Fibroblast of skin of left quadriceps (primary cell): Measurements from ENCODE around the gene CDCA3.

ENCODE experiments used
- DNase-seq, 2 experiments: peaks; one replicate each; pipeline ENCODE4 v3.0.0-alpha.2; 2013; ENCODE audit warnings: low read depth in 2 of 2

Gene CDCA3

DNA sequence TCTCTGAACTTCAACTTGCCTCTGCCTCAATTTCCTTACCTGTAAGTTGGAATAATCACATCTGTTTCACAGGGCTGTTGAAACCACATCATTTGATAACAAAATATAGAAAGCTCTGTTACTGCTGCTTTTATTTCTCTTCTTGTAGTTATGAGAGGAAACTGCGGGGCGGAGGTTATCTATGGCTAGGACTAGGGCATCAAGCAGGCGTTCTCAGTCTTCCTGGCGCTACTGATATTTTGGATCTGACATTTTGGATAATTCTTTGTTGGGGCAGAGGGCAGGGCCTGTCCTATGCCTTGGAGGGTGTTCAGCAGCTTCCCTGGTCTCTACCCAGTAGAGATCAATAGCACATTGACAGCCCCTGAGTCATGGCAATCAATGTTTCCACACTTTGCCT is 19.0 kb downstream of the CDCA3 start:
- no peak for DNase-seq

DNA sequence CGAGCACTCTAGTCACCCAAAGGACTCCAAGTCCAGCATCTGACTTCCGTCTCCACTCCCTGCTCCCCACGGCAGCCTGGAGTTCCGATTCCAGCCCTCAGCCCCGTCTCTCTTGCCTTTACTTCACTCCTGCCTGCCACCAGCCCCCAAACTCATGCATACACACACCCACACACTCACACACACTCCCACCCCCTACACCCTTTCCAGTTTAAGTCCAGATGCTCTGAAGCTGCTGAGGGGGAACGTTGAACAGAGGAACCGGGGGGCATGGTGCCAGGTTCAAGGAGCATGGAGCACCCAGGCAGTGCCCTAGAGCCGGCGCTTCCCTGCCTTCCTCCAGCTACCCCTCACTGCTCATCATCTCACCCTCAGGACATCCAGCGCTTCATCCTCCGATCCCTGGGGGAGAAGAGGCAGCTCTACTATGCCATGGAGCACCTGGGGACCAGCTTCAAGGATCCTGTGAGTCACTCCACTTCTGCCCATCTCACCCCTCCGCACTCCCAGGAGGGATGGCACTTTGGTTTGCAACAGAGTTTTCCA is 19.6 kb downstream of the CDCA3 start:
- no peak for DNase-seq

DNA sequence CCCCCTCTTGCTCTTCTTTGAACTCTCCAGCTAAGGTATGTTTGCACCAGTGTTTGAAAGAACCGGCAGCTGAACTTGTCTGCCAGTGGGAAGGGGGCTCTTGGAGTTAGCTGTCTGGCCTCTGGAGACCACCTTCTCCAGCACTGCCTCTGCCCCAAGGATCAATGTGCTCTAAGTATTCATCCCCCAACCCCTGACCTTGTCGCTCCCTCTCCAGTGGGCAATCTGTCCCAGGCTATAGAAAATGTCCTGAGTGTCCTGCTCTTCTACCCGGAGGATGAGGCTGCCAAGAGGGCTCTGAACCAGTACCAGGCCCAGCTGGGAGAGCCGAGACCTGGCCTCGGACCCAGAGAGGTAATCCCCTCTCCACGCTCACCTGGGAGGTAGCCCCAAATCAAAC is 20.1 kb downstream of the CDCA3 start:
- no peak for DNase-seq

DNA sequence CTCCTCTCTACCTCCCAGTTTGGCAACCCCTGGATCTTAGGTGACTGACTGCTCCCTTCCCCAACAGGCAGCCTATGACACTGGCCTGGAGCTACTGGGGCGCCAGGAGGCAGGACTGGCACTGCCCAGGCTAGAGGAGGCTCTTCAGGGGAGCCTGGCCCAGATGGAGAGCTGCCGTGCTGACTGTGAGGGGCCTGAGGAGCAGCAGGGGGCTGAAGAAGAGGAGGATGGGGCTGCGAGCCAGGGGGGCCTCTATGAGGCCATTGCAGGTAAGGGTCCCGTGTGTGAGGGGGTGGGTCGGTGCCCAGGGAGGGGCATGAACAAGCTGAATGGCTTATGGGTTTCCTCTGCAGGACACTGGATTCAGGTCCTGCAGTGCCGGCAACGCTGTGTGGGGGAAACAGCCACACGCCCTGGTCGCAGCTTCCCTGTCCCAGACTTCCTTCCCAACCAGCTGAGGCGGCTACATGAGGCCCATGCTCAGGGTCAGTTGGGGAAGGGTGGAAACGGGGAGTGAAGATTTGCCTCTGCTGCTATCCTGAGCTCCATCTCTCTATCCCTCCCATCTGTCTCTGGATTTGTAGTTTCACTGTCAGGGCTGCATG is 20.7 kb downstream of the CDCA3 start:
- no peak for DNase-seq

DNA sequence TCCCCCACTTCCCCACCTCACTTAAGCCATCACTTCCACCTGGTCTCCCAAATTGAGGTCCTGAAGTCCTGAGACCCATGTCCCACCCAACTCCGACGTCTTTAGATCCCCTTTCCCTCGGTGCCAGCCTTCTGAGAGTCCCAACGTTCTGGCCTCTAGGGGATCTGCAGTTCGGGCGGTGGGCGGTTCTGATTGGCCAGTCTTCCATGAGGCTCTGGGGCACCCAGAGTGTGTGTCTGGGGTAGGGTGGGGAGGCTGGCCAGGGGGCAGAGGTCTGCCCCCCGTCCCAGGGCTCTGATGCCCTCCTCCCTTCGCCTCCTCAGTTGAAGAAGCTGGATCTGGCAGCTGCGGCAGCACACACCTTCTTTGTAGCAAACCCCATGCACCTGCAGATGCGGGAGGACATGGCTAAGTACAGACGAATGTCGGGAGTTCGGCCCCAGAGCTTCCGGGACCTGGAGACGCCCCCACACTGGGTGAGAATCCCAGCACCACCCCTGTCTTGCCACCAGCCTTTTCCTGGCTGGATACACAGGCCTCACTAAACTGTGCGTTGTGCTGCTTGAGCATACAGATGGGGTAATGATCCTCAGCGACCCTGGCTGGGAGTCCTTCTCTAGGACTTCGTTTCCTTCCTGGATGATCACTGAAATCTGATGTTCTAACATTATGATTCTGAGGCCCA is 21.4 kb downstream of the CDCA3 start:
- no peak for DNase-seq

DNA sequence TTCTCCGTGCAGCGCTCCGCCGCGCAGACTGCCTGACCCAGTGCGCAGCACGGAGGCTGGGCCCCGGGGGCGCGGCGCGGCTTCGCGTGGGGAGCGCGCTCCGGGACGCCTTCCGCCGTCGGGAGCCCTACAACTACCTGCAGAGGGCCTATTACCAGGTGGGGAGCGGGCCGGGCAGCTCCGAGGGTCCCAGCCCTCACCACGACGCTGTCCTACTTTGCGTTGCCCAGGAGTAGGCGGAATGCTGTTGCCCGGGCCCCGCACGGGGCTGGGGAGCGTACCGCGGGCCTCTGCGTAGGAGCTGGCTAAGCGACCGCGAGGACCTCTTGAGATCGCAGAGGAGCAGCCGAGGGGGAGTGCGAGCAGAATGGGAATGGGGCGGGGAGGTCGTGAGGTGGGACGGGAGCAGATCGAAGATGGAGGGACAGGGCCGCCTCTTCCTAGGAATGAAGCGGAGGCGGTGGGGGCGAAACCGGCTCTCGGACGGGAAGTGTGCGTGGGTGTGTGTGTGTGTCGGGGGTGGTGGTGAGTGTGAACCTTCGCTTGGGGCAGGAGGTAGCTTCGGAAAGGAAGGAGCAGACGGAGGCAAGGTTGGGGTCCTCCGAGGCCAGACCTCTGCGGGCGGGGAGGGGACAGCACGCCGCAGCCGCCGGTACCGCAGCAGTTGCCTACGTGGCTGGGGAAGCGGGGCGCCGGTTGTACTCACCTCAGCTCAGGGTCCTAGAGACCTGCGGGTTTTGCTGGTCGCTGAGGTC is 22.1 kb downstream of the CDCA3 start:
- DNase-seq = no peak

DNA sequence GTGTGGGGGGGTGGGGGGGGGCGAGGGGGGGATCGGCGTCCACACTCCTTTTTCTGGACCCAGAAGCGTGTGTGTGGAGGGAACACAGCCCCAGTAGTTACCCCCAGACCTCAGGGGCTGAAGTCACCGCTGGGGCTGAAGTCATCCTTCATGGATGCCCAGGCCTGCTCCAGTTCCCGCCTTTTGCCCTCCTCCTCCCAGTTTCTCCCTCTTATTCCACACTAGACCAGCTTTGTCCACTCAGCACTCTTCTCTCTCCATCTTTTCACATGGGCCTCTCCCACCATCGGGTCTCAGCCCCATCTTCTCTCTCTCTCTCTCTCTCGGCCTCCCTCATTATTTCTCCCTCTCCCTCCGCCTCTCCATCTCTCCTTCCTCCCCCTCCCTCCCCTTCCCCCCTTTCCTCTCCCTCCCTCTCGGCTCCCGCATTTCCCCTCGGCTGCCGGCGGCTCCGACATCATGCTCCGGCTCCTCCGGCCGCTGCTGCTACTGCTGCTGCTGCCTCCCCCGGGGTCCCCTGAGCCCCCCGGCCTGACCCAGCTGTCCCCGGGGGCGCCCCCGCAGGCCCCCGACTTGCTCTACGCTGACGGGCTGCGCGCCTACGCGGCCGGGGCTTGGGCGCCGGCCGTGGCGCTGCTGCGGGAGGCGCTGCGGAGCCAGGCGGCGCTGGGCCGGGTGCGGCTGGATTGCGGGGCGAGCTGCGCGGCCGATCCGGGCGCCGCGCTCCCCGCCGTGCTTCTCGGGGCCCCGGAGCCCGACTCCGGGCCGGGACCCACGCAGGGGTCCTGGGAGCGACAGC is 22.9 kb downstream of the CDCA3 start, which contains the start of gene P3H3:
Gene P3H3, plus strand, starts transcription at position 426 of the 799 bp plus-strand sequence. Its CDS starts 34 bp downstream, at position 460.
- peak in 1 of 2 experiments; percentile 17 for DNase-seq

DNA sequence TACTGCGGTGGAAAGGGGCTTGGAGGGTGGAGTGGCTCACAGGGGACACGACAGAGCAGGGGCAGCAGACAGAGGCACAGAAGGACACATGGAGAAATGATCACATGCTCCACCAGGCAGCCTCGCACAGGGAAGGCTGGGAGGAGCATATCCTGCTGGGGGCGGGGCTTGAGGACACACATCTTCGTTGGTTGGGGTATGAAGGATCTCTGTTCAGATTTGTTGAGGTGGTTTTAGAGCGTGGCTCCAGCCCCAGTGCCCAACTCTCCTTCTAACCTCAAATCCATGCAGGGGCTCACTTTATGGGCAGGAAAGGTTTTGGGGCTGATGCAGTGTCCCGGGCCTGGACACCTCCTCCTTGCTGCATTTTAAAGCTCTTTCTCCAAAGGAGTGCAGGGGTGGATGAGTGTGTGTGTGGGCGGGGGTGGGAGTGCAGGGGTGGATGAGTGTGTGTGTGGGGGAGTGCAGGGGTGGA is 23.6 kb downstream of the CDCA3 start:
- peak; percentile 61 to 68 for DNase-seq

DNA sequence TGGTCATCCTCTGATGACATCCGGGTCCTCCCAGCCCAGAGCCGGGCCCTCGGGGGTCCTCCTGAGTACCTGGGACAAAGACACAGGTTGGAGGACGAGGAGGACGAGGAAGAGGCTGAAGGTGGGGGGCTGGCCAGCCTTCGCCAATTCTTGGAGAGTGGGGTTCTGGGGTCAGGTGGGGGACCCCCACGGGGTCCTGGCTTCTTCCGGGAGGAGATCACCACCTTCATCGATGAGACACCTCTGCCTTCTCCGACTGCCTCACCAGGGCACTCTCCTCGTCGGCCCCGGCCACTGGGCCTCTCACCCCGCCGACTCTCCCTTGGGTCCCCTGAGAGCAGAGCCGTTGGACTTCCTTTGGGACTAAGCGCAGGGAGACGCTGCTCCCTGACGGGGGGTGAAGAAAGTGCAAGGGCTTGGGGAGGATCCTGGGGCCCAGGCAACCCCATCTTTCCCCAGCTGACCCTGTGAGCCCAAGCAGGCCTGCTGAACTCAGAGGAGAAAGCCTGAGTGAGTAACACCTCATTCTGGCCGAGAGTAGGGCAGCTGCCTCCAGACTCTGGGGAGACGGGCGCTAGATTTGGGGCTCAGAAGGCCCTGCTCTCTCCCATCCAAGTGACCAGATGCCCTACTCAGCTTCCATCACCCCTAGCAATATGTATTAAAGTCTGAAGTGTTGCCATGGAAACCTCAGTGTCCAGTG is 24.2 kb downstream of the CDCA3 start:
- DNase-seq = no peak

DNA sequence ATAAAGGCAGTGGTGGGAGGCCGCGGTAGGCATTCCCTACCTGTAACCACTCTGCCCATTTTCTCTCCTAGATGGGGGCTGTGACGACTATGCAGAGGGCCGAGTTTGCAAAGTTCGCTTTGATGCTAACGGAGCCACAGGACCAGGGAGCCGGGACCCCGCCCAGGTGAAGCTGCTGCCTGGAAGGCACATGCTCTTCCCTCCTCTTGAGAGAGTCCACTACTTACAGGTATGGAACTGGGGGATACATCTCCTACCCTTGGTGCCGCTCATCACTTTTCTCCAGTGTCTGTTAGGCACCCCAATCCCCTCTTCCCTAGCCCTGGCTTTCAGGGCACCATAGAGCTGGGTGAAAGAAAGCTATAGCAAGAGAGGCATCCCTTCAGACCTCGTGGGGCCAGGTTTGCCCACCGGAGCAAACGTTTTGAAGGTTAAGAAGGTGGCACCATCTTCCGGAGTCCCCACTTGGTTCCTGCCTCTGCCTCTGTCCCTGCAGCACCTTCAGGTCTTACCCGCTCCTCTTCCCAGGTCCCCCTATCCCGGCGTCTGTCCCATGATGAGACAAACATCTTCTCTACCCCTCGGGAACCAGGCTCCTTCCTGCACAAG is 24.9 kb downstream of the CDCA3 start:
- no peak for DNase-seq

DNA sequence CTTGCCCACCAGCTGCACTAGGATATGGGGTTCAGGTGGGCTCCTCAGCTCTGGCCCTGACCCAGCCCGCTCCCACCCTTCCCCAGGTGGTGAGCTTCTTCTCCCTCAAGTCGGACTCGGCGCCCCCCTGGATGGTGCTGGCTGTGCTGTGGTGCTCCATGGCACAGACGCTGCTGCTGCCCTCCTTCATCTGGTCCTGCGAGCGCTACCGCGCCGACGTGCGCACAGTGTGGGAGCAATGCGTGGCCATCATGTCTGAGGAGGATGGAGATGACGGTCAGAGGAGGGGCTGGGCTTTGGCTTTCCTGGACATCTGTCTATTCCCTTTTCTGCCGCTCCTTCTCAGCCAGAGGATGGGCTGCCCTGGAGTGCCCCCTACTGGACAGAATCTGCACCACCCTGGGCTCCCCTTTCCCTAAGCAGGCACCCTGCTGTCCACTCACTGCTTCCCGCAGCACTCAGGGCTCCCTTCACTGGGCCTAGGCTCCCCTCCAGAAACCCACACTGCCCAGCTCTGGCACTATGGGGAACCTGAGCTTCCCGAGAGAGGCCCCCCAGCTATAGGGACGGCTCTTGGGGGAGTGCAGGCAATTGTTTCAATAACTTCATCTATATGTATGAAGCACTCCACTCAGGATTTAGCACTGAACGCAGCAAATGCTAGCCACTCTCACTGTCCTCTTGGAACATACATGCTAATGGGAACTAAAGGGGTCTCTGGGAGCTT is 25.5 kb downstream of the CDCA3 start:
- DNase-seq = peak; percentile 62 to 67

DNA sequence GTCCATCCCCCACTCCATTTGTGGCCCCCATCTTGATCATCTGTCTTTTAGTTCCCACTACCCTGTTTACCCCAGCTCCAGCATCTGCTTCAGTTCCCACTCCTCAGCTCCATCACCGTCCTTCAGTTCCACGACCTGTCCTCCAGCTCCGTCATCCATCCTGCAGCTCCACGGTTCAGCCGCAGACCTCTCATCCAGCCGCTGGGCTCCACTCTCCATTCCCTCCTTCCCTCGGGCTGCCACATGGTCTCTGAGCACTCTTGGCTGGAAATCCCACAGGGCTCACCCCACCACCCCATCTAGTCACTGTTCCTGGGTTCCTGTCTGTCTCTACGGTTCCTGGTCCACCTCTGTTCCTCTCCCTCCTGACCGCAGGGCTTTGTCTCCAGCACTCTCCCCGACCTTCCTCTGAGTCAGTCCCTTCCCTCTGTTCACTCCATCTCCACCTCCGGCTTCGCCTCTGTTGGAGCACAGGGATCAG is 26.1 kb downstream of the CDCA3 start:
- no peak for DNase-seq

DNA sequence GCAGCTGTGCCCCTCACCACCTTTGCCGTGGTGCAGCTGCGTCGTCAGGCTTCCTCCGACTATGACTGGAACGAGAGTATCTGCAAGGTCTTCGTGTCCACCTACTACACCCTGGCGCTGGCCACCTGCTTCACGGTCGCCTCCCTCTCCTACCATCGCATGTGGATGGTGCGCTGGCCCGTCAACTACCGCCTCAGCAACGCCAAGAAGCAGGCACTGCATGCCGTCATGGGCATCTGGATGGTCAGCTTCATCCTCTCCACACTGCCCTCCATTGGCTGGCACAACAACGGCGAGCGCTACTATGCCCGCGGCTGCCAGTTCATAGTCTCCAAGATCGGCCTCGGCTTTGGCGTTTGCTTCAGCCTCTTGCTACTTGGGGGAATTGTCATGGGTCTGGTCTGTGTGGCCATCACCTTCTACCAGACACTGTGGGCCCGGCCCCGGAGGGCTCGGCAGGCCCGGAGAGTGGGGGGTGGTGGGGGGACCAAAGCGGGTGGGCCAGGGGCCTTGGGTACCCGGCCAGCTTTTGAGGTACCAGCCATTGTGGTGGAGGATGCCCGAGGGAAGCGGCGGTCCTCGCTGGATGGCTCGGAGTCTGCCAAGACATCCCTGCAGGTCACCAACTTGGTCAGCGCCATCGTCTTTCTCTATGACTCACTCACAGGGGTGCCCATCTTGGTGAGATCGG is 26.9 kb downstream of the CDCA3 start:
- DNase-seq = no peak

DNA sequence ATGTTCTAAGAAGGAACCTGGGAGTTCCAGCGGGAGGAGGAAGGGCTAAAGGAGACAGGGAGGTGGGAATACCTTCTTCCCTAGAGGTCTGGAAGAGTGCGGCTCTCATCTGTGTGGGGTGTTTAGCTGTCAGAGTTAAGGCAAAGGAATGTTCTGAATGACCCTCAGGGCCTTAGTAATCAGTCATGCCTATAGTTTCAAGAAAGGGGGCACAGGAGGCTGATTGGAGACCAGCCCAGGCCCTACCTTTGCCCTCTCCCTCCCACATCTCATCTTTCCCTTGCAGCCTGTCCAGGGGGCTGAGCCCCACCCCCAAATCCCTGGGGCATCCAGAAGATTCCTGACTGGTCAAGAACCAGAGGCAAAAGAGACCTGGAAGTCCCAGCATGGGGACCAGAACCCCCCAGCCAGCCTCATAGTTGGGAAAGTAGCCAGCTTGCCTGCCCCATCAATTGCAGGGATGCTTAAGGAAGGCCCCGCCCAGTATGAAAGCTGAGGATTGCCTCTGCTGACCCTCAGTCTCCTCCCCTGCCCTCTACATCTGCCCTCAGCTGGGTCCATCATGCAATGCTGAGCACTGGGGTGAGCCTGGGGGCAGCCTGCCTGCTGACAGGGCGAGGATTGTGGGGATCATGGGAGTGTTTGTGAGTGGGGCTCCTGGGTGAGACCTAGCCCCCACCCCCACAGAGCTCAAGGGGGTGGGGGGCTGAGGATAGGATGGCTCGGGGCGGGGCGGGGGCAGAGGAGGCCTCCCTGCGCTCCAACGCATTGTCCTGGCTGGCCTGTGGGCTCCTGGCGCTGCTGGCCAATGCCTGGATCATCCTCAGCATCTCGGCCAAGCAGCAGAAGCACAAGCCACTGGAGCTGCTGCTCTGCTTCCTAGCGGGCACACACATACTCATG is 27.7 kb downstream of the CDCA3 start:
- no peak for DNase-seq

DNA sequence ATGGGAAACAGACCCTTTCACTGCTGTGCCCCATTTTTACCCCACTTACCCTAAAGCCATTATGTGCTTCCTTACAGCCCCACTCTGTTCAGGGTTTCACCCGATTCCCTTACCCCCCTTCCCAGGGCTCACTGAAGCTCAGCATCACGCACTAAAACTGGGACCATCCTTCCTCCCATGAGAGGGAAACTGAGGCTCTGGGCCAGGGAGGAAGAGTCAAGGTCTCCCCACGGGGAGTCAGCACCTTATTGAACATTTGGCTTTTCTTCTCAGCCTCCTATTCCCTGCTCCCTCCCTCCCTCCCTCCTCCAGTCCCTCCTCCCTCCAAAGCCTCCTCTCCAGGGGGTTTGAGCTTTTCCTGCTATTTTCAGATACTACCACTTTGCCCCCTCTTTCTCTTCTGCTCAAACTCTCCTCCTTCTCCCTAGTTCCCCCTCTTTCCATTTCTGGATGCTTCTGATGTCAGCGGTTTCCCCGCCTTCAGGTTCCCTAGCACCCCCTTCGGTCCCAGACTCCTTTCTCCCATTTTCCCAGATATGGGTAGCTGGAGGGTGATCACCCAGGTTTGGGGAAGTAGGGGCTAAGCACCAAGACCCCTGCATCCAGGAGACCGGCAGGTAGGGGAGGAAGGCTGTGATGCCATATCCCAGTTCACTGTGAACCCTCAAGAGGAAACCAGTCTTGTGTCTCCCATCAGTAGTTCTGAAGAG is 28.5 kb downstream of the CDCA3 start:
- DNase-seq = no peak

DNA sequence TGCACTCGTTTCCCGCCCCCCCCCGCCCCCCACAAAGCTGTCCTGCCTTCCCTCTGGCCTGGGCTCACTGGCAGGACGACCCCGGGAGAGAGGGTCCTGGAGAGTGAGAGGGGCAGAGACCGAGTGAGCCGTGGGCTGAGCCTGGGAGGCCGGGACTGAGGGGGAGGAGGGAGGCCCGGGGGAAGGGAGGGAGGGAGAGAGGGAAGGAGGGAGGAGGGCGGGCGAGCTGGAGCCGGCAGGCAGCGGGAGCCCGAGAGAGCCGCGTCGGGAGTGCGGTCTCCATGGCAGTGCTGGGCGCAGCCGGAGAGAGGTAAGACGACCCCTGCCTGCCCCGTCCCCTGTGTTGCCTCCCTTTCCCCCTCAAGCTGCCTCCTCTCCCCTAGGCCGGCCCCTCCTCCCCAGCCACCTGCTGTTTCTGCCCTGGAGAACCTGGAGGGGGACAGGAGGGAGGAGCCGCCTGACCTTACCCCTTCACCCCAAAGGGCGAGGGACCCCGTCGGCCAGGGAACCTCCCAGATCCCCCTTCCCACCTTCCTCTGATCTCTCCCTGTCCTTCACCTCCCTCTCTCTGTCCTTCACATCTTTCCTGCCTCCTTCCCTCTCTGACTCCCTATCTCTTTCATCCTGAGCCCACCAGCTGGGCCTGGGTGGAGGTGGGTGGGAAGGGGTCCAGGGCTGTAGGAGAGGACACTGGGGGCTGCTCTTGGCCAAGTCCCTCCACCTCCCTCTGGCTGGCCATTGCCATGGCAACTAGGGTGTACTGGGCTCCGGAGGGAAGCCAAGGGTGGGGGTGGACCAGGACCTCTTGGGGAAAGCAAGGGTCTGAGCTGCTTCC is 29.3 kb downstream of the CDCA3 start, which contains the start of gene GPR162:
Gene GPR162, plus strand, starts transcription at position 231 of the 835 bp plus-strand sequence. CDS start 2,078 bp downstream, outside the sequence.
- no peak for DNase-seq
